22Rv1 (cell line): ENCODE measurements around the gene OR4A16.

Experiments used
- H3K27ac ChIP-seq: fragments of 450-650 bp; 2 replicates; pipeline ENCODE4 v1.5.1; 2017
- CTCF ChIP-seq: fragments of 450-650 bp; IDR thresholded peaks from 2 replicates; pipeline ENCODE4 v1.5.1; 2017; ENCODE audit warnings: mild to moderate bottlenecking
- ZFX ChIP-seq: fragments of 450-650 bp; IDR thresholded peaks from 2 replicates; pipeline ENCODE4 v1.6.1; 2017; ENCODE audit warnings: antibody characterized with exemption, borderline replicate concordance

OR4A16 gene

GRCh38 chr11:55342901-55343300 lies at the start of gene OR4A16:
Gene OR4A16, plus strand, starts transcription at chr11:55343201. Its CDS starts 0 bp downstream, at chr11:55343201.
- no peak for TF ChIP-seq ZFX
- TF ChIP-seq CTCF = no peak
- H3K27ac ChIP-seq = no peak within 1 kb of the TSS

GRCh38 chr11:55324500-55324899 lies 18.5 kb upstream of the OR4A16 start:
- no peak overlapping the region for H3K27ac ChIP-seq

GRCh38 chr11:55345306-55345705 lies 2.3 kb downstream of the OR4A16 start:
- TF ChIP-seq CTCF (no peak), ZFX (no peak)
- H3K27ac ChIP-seq = no peak overlapping the region

More at GRCh38 chr11:55324500-55324899, 18.5 kb upstream of the OR4A16 start:
- TF ChIP-seq ZFX (no peak), CTCF (no peak)

- no peak overlapping the region for H3K27ac ChIP-seq
- no peak for TF ChIP-seq CTCF
- TF ChIP-seq ZFX = no peak
Observed at GRCh38 chr11:55349032-55349431, 6.0 kb downstream of the OR4A16 start.

- TF ChIP-seq CTCF (peak; percentile 79), ZFX (no peak)
Observed at GRCh38 chr11:55357560-55358184, 14.7 kb downstream of the OR4A16 start.

GRCh38 chr11:55367674-55368073 lies 24.7 kb downstream of the OR4A16 start, which contains the start of gene OR4A15:
Gene OR4A15, plus strand, starts transcription at chr11:55367974. Its CDS starts 0 bp downstream, at chr11:55367974.
- no peak within 1 kb of the TSS for H3K27ac ChIP-seq
- TF ChIP-seq ZFX (no peak), CTCF (no peak)

More at GRCh38 chr11:55357560-55358184, 14.7 kb downstream of the OR4A16 start:
- no peak overlapping the region for H3K27ac ChIP-seq
